Measurements from ENCODE around the gene CPT2.

DNA sequence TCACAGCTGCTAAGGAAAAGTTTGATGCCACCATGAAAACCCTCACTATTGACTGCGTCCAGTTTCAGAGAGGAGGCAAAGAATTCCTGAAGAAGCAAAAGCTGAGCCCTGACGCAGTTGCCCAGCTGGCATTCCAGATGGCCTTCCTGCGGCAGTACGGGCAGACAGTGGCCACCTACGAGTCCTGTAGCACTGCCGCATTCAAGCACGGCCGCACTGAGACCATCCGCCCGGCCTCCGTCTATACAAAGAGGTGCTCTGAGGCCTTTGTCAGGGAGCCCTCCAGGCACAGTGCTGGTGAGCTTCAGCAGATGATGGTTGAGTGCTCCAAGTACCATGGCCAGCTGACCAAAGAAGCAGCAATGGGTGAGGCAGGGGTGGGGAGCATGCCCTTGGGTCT lies 14.3 kb downstream of the CPT2 start:
- TF ChIP-seq, protein P1, sequence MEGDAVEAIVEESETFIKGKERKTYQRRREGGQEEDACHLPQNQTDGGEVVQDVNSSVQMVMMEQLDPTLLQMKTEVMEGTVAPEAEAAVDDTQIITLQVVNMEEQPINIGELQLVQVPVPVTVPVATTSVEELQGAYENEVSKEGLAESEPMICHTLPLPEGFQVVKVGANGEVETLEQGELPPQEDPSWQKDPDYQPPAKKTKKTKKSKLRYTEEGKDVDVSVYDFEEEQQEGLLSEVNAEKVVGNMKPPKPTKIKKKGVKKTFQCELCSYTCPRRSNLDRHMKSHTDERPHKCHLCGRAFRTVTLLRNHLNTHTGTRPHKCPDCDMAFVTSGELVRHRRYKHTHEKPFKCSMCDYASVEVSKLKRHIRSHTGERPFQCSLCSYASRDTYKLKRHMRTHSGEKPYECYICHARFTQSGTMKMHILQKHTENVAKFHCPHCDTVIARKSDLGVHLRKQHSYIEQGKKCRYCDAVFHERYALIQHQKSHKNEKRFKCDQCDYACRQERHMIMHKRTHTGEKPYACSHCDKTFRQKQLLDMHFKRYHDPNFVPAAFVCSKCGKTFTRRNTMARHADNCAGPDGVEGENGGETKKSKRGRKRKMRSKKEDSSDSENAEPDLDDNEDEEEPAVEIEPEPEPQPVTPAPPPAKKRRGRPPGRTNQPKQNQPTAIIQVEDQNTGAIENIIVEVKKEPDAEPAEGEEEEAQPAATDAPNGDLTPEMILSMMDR (IDR thresholded peaks at IDR 0.05): no peak
- TF ChIP-seq POLR2A (IDR thresholded peaks at IDR 0.05): no peak
